SK-N-SH (cell line): ENCODE measurements around the gene EXOC6.

Experiments
- CTCF ChIP-seq: fragments of 200-600 bp; sonication (generic); IDR thresholded peaks from 2 replicates; pipeline ENCODE4 v1.6.1; 2017; ENCODE audit warnings: antibody characterized with exemption, mild to moderate bottlenecking, moderate library complexity
- JUND ChIP-seq: IDR thresholded peaks from 2 replicates; pipeline ENCODE4 v1.4.0; 2012
- RAD21 ChIP-seq: IDR thresholded peaks from 2 replicates; pipeline ENCODE4 v1.6.1; 2012; ENCODE audit warnings: mild to moderate bottlenecking, low read length
- TCF12 ChIP-seq: IDR thresholded peaks from 2 replicates; pipeline ENCODE4 v1.4.0; 2012
- USF2 ChIP-seq: fragments of 150-350 bp; IDR thresholded peaks from 2 replicates; pipeline ENCODE4 v1.6.1; 2017; ENCODE audit warnings: antibody characterized with exemption, low read length, low read depth, borderline replicate concordance
- YY1 ChIP-seq: IDR thresholded peaks from 2 replicates; pipeline ENCODE4 v1.4.0; 2012; ENCODE audit warnings: low read depth, mild to moderate bottlenecking
- ZBTB33 ChIP-seq: IDR thresholded peaks from 2 replicates; pipeline ENCODE4 v1.4.0; 2012; ENCODE audit warnings: low read depth, borderline replicate concordance

GRCh38 chr10:93085272-93085859 lies 237.0 kb downstream of the EXOC6 start:
- TF ChIP-seq RAD21 (no peak), TCF12 (no peak), ZBTB33 (no peak), CTCF (no peak), JUND (no peak), YY1 (no peak), USF2 (no peak)
